ENCODE measurements around the gene SCD.

Gene SCD

GRCh38 chr10:100350914-100351485, 4.0 kb downstream of the SCD start:
- in situ Hi-C loops (cut with HindIII; ENCODE audit: low sequenced_read_pairs) = no loop called here
- no peak for DNase-seq (ENCODE audit: low read depth)
- TF ChIP-seq, protein P1, sequence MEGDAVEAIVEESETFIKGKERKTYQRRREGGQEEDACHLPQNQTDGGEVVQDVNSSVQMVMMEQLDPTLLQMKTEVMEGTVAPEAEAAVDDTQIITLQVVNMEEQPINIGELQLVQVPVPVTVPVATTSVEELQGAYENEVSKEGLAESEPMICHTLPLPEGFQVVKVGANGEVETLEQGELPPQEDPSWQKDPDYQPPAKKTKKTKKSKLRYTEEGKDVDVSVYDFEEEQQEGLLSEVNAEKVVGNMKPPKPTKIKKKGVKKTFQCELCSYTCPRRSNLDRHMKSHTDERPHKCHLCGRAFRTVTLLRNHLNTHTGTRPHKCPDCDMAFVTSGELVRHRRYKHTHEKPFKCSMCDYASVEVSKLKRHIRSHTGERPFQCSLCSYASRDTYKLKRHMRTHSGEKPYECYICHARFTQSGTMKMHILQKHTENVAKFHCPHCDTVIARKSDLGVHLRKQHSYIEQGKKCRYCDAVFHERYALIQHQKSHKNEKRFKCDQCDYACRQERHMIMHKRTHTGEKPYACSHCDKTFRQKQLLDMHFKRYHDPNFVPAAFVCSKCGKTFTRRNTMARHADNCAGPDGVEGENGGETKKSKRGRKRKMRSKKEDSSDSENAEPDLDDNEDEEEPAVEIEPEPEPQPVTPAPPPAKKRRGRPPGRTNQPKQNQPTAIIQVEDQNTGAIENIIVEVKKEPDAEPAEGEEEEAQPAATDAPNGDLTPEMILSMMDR (IDR thresholded peaks at IDR 0.05; ENCODE audit: low read depth, low read length, missing control alignments) = no peak
- peak overlapping the region; percentile 88 for H3K4me3 ChIP-seq (ENCODE audit: low read depth, low read length)

GRCh38 chr10:100353770-100354485, 6.9 kb downstream of the SCD start:
- no peak overlapping the region for H3K4me3 ChIP-seq (ENCODE audit: low read depth, low read length)
- in situ Hi-C loops (cut with HindIII; ENCODE audit: low sequenced_read_pairs) = no loop called here
- TF ChIP-seq, protein P1 (IDR thresholded peaks at IDR 0.05; ENCODE audit: low read depth, low read length, missing control alignments) = no peak
- DNase-seq (ENCODE audit: low read depth) = no peak

DNA sequence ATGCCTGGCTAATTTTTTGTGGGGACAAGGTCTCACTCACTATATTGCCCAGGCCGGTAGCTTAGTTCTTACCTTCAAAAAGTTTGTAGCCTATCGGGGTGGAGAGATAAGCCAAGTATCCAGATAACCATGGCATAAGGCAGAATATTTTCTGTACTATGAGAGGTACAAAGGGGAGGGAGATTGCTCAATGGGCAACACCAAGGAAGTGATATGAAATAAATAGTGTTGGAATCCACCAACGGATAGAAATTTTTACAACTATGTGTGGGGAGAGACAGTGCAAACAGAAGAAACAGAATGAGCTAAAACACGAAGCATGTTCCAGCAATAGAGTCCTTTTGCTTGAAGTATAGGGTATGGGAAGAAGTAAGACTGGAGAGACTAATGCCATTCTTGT, 8.1 kb downstream of the SCD start:
- H3K4me3 ChIP-seq (ENCODE audit: low read depth, low read length) = no peak overlapping the region
- DNase-seq (ENCODE audit: low read depth) = no peak
- TF ChIP-seq, protein P1 (IDR thresholded peaks at IDR 0.05; ENCODE audit: low read depth, low read length, missing control alignments) = no peak
- in situ Hi-C loops (cut with HindIII; ENCODE audit: low sequenced_read_pairs) = no loop called here

DNA sequence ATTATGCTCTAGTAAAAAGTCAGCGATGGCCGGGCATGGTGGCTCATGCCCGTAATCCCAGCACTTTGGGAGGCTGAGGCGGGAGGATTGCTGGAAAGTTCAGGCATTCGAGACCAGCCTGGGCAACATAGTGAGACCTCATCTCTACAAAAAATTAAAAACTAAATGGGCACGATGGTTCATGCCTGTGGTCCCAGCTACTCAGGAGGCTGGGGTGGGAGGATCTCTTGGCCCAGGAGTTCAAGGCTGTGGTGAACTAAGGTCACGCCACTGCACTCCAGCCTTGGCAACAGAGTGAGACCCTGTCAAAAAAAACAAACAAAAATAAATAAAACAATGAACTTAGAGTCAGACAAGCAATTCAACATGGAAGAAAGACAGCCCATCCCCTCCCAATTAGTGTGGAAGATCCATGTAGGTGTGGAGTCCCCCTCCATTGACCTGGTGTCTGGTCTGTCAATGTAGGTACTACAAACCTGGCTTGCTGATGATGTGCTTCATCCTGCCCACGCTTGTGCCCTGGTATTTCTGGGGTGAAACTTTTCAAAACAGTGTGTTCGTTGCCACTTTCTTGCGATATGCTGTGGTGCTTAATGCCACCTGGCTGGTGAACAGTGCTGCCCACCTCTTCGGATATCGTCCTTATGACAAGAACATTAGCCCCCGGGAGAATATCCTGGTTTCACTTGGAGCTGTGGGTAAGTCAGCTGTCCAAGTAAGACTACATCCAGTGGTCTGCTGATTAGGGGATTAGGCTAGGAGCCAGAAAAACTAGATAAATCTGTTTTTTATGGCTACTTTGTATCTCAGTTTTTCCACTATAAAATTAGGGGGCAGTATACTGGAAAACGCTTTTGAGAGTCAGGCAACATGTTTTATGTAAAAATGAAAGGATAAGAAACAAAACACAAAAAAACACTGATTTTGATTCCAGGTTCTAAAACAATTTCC, 9.3 kb downstream of the SCD start:
- H3K4me3 ChIP-seq (ENCODE audit: low read depth, low read length) = no peak overlapping the region
- no peak for DNase-seq (ENCODE audit: low read depth)
- in situ Hi-C loops (cut with HindIII; ENCODE audit: low sequenced_read_pairs) = no loop called here
- TF ChIP-seq, protein P1 (IDR thresholded peaks at IDR 0.05; ENCODE audit: low read depth, low read length, missing control alignments) = no peak

- TF ChIP-seq, protein P1 (IDR thresholded peaks at IDR 0.05; ENCODE audit: low read depth, low read length, missing control alignments) = no peak
- no peak for DNase-seq (ENCODE audit: low read depth)
- in situ Hi-C loops (cut with HindIII; ENCODE audit: low sequenced_read_pairs) = no loop called here
- no peak overlapping the region for H3K4me3 ChIP-seq (ENCODE audit: low read depth, low read length)
Measured at GRCh38 chr10:100357059-100357858, 10.2 kb downstream of the SCD start.

DNA sequence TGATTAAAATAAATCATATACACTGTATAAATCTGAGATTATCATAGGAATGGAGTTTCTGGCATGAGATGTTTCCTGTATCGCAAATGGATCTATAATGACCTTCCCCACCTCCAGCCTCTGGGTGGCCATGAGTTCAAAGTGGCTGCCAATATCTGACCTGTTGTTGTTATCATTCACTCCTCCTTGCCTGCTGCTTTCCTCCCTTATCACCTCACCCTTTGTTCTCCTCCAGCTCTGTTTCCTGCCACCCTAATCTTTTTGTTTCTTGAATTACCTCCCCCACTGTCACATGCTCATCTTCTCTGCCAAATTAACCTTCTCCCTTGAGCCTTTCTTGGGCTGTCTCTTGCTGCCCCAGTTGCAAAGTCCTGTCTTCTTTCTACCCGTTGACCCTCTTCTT, 12.0 kb downstream of the SCD start:
- TF ChIP-seq, protein P1 (IDR thresholded peaks at IDR 0.05; ENCODE audit: low read depth, low read length, missing control alignments) = no peak
- in situ Hi-C loops (cut with HindIII; ENCODE audit: low sequenced_read_pairs) = no loop called here
- DNase-seq (ENCODE audit: low read depth) = no peak
- no peak overlapping the region for H3K4me3 ChIP-seq (ENCODE audit: low read depth, low read length)

Data from astrocyte of the cerebellum (primary cell).